Keratinocyte (primary cell): ENCODE measurements around the gene TPD52L2. TPM values are rescaled to one million over a fixed set of nuclear protein-coding genes. Genes with fewer than 3 reads are reported as not detected.

Experiments used
- DNase-seq: peaks from one replicate; pipeline ENCODE4 v3.0.0-alpha.2; 2011; ENCODE audit warnings: low read depth, missing footprints, low spot score
- FAIRE-seq: peaks from 2 replicates; lab custom pipeline; 2011; peaks lifted over from hg19 to GRCh38; lab: Jason Lieb, UNC
- H2AFZ ChIP-seq: 2 replicates; pipeline ENCODE4 v1.6.0; 2012; ENCODE audit warnings: low read length, control low read depth, inconsistent platforms; ENCODE audit not compliant: control insufficient read depth
- H3K27ac ChIP-seq: 2 replicates; pipeline ENCODE4 v1.5.1; 2011; ENCODE audit warnings: low read length; ENCODE audit not compliant: control insufficient read depth, insufficient read depth
- H3K27me3 ChIP-seq: 3 replicates; pipeline ENCODE4 v1.6.0; 2011; ENCODE audit warnings: low read length; ENCODE audit not compliant: control insufficient read depth, insufficient read depth; ENCODE audit errors: extremely low read depth
- H3K36me3 ChIP-seq, 2 experiments: 2 replicates in 1 of 2; 3 replicates in 1 of 2; pipeline ENCODE4 v1.5.1; 2011; ENCODE audit warnings: low read length in 2 of 2, mild to moderate bottlenecking in 1 of 2; ENCODE audit not compliant: control insufficient read depth in 2 of 2, insufficient read depth in 2 of 2; ENCODE audit errors: extremely low read depth in 1 of 2
- H3K4me1 ChIP-seq: 3 replicates; pipeline ENCODE4 v1.5.1; 2011; ENCODE audit warnings: low read length; ENCODE audit not compliant: control insufficient read depth, insufficient read depth; ENCODE audit errors: extremely low read depth
- H3K4me2 ChIP-seq: 3 replicates; pipeline ENCODE4 v1.6.0; 2011; ENCODE audit warnings: low read depth, low read length; ENCODE audit not compliant: control insufficient read depth, insufficient read depth; ENCODE audit errors: extremely low read depth
- H3K4me3 ChIP-seq, 3 experiments: fragments of 200-600 bp in 1 of 3; sonication (generic) in 1 of 3; 2 replicates in 2 of 3; 3 replicates in 1 of 3; pipeline ENCODE4 v1.5.1; 2011 to 2016; ENCODE audit warnings: low read length in 3 of 3, mild to moderate bottlenecking in 3 of 3, control low read depth in 2 of 3, inconsistent platforms in 1 of 3, low read depth in 1 of 3, mixed read lengths in 1 of 3, mixed run types in 1 of 3, moderate library complexity in 1 of 3; ENCODE audit not compliant: control insufficient read depth in 2 of 3, insufficient read depth in 2 of 3; ENCODE audit errors: extremely low read depth in 1 of 3
- H3K79me2 ChIP-seq: 2 replicates; pipeline ENCODE4 v1.6.0; 2012; ENCODE audit warnings: low read length; ENCODE audit not compliant: control insufficient read depth, insufficient read depth
- H3K9ac ChIP-seq: 3 replicates; pipeline ENCODE4 v1.6.0; 2011; ENCODE audit warnings: low read length; ENCODE audit not compliant: control insufficient read depth, insufficient read depth; ENCODE audit errors: extremely low read depth
- H3K9me1 ChIP-seq: 3 replicates; pipeline ENCODE4 v1.6.0; 2011; ENCODE audit warnings: low read length; ENCODE audit not compliant: control insufficient read depth, insufficient read depth; ENCODE audit errors: extremely low read depth
- H3K9me3 ChIP-seq: 2 replicates; pipeline ENCODE4 v1.5.1; 2012; ENCODE audit warnings: low read depth, low read length; ENCODE audit not compliant: control insufficient read depth
- H4K20me1 ChIP-seq: 3 replicates; pipeline ENCODE4 v1.6.0; 2011; ENCODE audit warnings: low read length; ENCODE audit not compliant: control insufficient read depth, insufficient read depth; ENCODE audit errors: extremely low read depth
- CTCF ChIP-seq, 3 experiments: IDR thresholded peaks in 1 of 3; conservative IDR thresholded peaks in 1 of 3; optimal IDR thresholded peaks in 1 of 3; 2 replicates in 2 of 3; 3 replicates in 1 of 3; pipeline versions ENCODE3 to v1.5.1; 2011; ENCODE audit warnings: low read length in 3 of 3, mild to moderate bottlenecking in 3 of 3, moderate library complexity in 2 of 3, control low read depth in 1 of 3, inconsistent platforms in 1 of 3; ENCODE audit not compliant: insufficient read depth in 2 of 3; ENCODE audit errors: extremely low read depth in 1 of 3
- EZH2 ChIP-seq: IDR thresholded peaks from one replicate; pipeline ENCODE4 v1.6.1; 2012; ENCODE audit warnings: inconsistent platforms, mild to moderate bottlenecking, low read length, moderate library complexity
- dilution Hi-C: fragments of 300-500 bp; cut with MboI; formaldehyde crosslinking; loops from one replicate; pipeline ENCODE4 v1.7.0; 2020; ENCODE audit warnings: low sequenced_read_pairs; ENCODE audit not compliant: extremely low pct_ligation_motif_present
- polyA plus RNA-seq, 5 experiments: library from polyadenylated mRNA; depleted of rRNA in 3 of 5; stranded (reverse) in 3 of 5; stranded (forward) in 1 of 5; unstranded in 1 of 5; fragments of >200 nt; gene quantifications; 1 replicate in 1 of 5; 2 replicates in 3 of 5; 3 replicates in 1 of 5; pipeline versions ENCODE4 v1.2.1 to v1.2.3, GENCODE V29; 2011 to 2012; ENCODE audit warnings: missing spikeins in 2 of 5, low read depth in 1 of 5, low replicate concordance in 1 of 5

Gene TPD52L2
- polyA plus RNA-seq, 1 donor (not counting 4 experiments of a cell fraction or from before 2014, with no cell fraction given), result 177 TPM

- peaks cover 10% of the 10 kb centered on the region for H4K20me1 ChIP-seq
- DNase-seq (no peak), FAIRE-seq (no peak)
- H3K79me2 ChIP-seq, result peaks cover 77% of the 10 kb centered on the region
- no peak overlapping the region for H3K9ac ChIP-seq
- H3K27me3 ChIP-seq, result no peaks in the 10 kb centered on the region
- H2AFZ ChIP-seq, result no peak overlapping the region
- H3K4me2 ChIP-seq, result no peak overlapping the region
- no peak overlapping the region for H3K4me3 ChIP-seq
- dilution Hi-C loops, result no loop called here
- H3K36me3 ChIP-seq, result peaks cover 14 to 26% of the 10 kb centered on the region in 2 experiments
- H3K4me1 ChIP-seq, result no peaks in the 10 kb centered on the region
- TF ChIP-seq CTCF (optimal IDR thresholded peaks at IDR 0.05 in 1 of 3, IDR thresholded peaks at IDR 0.05 in 1 of 3, conservative IDR thresholded peaks at IDR 0.05 in 1 of 3; ENCODE audit: extremely low read depth in 1 of 3, insufficient read depth in 2 of 3, low read length in 3 of 3), result no peak
- no peak for TF ChIP-seq EZH2
- H3K27ac ChIP-seq, result no peak overlapping the region
- H3K9me3 ChIP-seq, result no peaks in the 10 kb centered on the region
- H3K9me1 ChIP-seq, result no peaks in the 10 kb centered on the region
Measured at GRCh38 chr20:63923651-63924050, 58.6 kb downstream of the TPD52L2 start.

GRCh38 chr20:63924241-63924640 lies 59.2 kb downstream of the TPD52L2 start:
- Histone ChIP-seq H3K36me3 (peaks cover 19 to 28% of the 10 kb centered on the region in 2 experiments), H3K9me3 (no peaks in the 10 kb centered on the region), H4K20me1 (peaks cover 10% of the 10 kb centered on the region), H2AFZ (no peak overlapping the region), H3K79me2 (peaks cover 72% of the 10 kb centered on the region), H3K9ac (no peak overlapping the region), H3K4me2 (no peak overlapping the region), H3K27me3 (no peaks in the 10 kb centered on the region), H3K4me1 (no peaks in the 10 kb centered on the region), H3K9me1 (no peaks in the 10 kb centered on the region), H3K27ac (no peak overlapping the region), H3K4me3 (no peak overlapping the region)
- no peak for DNase-seq
- TF ChIP-seq CTCF (optimal IDR thresholded peaks at IDR 0.05 in 1 of 3, IDR thresholded peaks at IDR 0.05 in 1 of 3, conservative IDR thresholded peaks at IDR 0.05 in 1 of 3; ENCODE audit: extremely low read depth in 1 of 3, insufficient read depth in 2 of 3, low read length in 3 of 3) (no peak), EZH2 (no peak)
- dilution Hi-C loops, result no loop called here
- no peak for FAIRE-seq
